GM15510 (cell line): Measurements from ENCODE around the gene FAM240A.

Source experiments
- POLR2A ChIP-seq: IDR thresholded peaks from 3 replicates; pipeline ENCODE4 v1.6.1; 2011; ENCODE audit warnings: borderline replicate concordance; ENCODE audit not compliant: insufficient read length; ENCODE audit errors: extremely low read depth

The FAM240A gene

GRCh38 chr3:46640927-46641326 lies 28.6 kb downstream of the FAM240A start:
- no peak for TF ChIP-seq POLR2A

- no peak for TF ChIP-seq POLR2A
Observed at GRCh38 chr3:46642971-46643370, 30.6 kb downstream of the FAM240A start.

GRCh38 chr3:46643701-46644100 lies 31.4 kb downstream of the FAM240A start:
- TF ChIP-seq POLR2A, result no peak

GRCh38 chr3:46646700-46647099 lies 34.4 kb downstream of the FAM240A start:
- no peak for TF ChIP-seq POLR2A

- TF ChIP-seq POLR2A, result no peak
Observed at GRCh38 chr3:46648096-46648495, 35.8 kb downstream of the FAM240A start.

GRCh38 chr3:46649436-46649835 lies 37.1 kb downstream of the FAM240A start:
- no peak for TF ChIP-seq POLR2A

- no peak for TF ChIP-seq POLR2A
Observed at GRCh38 chr3:46651084-46651483, 38.8 kb downstream of the FAM240A start.

- TF ChIP-seq POLR2A, result no peak
Observed at GRCh38 chr3:46655271-46655670, 42.9 kb downstream of the FAM240A start.

- TF ChIP-seq POLR2A, result no peak
Observed at GRCh38 chr3:46656778-46657556, 44.6 kb downstream of the FAM240A start.

- TF ChIP-seq POLR2A, result no peak
Observed at GRCh38 chr3:46659285-46659684, 47.0 kb downstream of the FAM240A start.

GRCh38 chr3:46660003-46660402 lies 47.7 kb downstream of the FAM240A start:
- no peak for TF ChIP-seq POLR2A

GRCh38 chr3:46660543-46661523 lies 48.5 kb downstream of the FAM240A start:
- TF ChIP-seq POLR2A, result no peak

- no peak for TF ChIP-seq POLR2A
Observed at GRCh38 chr3:46661776-46662766, 49.7 kb downstream of the FAM240A start.

GRCh38 chr3:46662771-46663551 lies 50.6 kb downstream of the FAM240A start:
- TF ChIP-seq POLR2A, result no peak

- no peak for TF ChIP-seq POLR2A
Observed at GRCh38 chr3:46663591-46664135, 51.3 kb downstream of the FAM240A start.
